SK-N-SH treated with all-trans-retinoic acid at 6 μM for 48 hours (cell line): Measurements from ENCODE around the gene CTNND2.

Experiments
- ATAC-seq: fragments of 200-7000 bp; cut with Tn5 transposase; 3 replicates; pipeline ENCODE4 v1.9.1; 2020; ENCODE audit warnings: mild to moderate bottlenecking, moderate library complexity
- ARNTL ChIP-seq: fragments of 450-650 bp; formaldehyde crosslinking; IDR thresholded peaks from 2 replicates; pipeline ENCODE4 v1.5.0; 2020; ENCODE audit warnings: low read depth, mild to moderate bottlenecking, moderate library complexity, borderline replicate concordance
- BACH2 ChIP-seq: fragments of 250-450 bp; sonication (Bioruptor Pico); IDR thresholded peaks from 2 replicates; pipeline ENCODE4 v1.9.0; 2021; ENCODE audit warnings: mild to moderate bottlenecking, borderline replicate concordance
- CSDC2 ChIP-seq: fragments of 250-450 bp; sonication (Bioruptor Pico); IDR thresholded peaks from 2 replicates; pipeline ENCODE4 v1.5.0; 2020; ENCODE audit warnings: mild to moderate bottlenecking, moderate library complexity
- CSRNP3 ChIP-seq: fragments of 250-450 bp; sonication (Bioruptor Pico); IDR thresholded peaks from 2 replicates; pipeline ENCODE4 v1.5.1; 2021; ENCODE audit warnings: mild to moderate bottlenecking, moderate library complexity
- ESRRG ChIP-seq: fragments of 250-450 bp; sonication (Bioruptor Pico); IDR thresholded peaks from 2 replicates; pipeline ENCODE4 v1.6.1; 2021; ENCODE audit warnings: mild to moderate bottlenecking
- GLIS3 ChIP-seq: fragments of 250-450 bp; sonication (Bioruptor Pico); IDR thresholded peaks from 2 replicates; pipeline ENCODE4 v1.5.0; 2020; ENCODE audit warnings: mild to moderate bottlenecking, moderate library complexity
- ISL1 ChIP-seq: fragments of 250-450 bp; sonication (Bioruptor Pico); IDR thresholded peaks from 2 replicates; pipeline ENCODE4 v2.1.2; 2022; ENCODE audit warnings: mild to moderate bottlenecking, moderate library complexity
- OSR1 ChIP-seq: fragments of 250-450 bp; sonication (Bioruptor Pico); IDR thresholded peaks from 2 replicates; pipeline ENCODE4 v1.8.0; 2022; ENCODE audit warnings: moderate library complexity, mild to moderate bottlenecking, inconsistent platforms
- PATZ1 ChIP-seq: fragments of 250-450 bp; sonication (Bioruptor Pico); IDR thresholded peaks from 2 replicates; pipeline ENCODE4 v1.8.0; 2020; ENCODE audit warnings: mild to moderate bottlenecking, moderate library complexity, borderline replicate concordance
- POU6F1 ChIP-seq: fragments of 250-450 bp; sonication (Bioruptor Pico); IDR thresholded peaks from 2 replicates; pipeline ENCODE4 v1.8.0; 2021; ENCODE audit warnings: low read depth, mild to moderate bottlenecking, moderate library complexity, borderline replicate concordance
- PPARA ChIP-seq: fragments of 250-450 bp; sonication (Bioruptor Pico); IDR thresholded peaks from 2 replicates; pipeline ENCODE4 v1.5.0; 2020; ENCODE audit warnings: mild to moderate bottlenecking, borderline replicate concordance
- RARB ChIP-seq: fragments of 250-450 bp; sonication (Bioruptor Pico); IDR thresholded peaks from 2 replicates; pipeline ENCODE4 v1.8.0; 2021; ENCODE audit warnings: mild to moderate bottlenecking, moderate library complexity
- SNAI2 ChIP-seq: fragments of 250-450 bp; sonication (Bioruptor Pico); IDR thresholded peaks from 2 replicates; pipeline ENCODE4 v1.5.0; 2020; ENCODE audit warnings: mild to moderate bottlenecking, moderate library complexity
- TCF4 ChIP-seq: fragments of 250-450 bp; sonication (Bioruptor Pico); IDR thresholded peaks from 2 replicates; pipeline ENCODE4 v1.8.0; 2021; ENCODE audit warnings: mild to moderate bottlenecking, moderate library complexity, borderline replicate concordance
- TOX ChIP-seq: fragments of 250-450 bp; sonication (Bioruptor Pico); IDR thresholded peaks from 2 replicates; pipeline ENCODE4 v1.8.0; 2021; ENCODE audit warnings: mild to moderate bottlenecking, moderate library complexity, borderline replicate concordance
- TSHZ2 ChIP-seq: fragments of 250-450 bp; sonication (Bioruptor Pico); IDR thresholded peaks from 2 replicates; pipeline ENCODE4 v1.5.0; 2020; ENCODE audit warnings: mild to moderate bottlenecking, moderate library complexity
- ZC3H10 ChIP-seq: fragments of 250-450 bp; sonication (Bioruptor Pico); IDR thresholded peaks from 2 replicates; pipeline ENCODE4 v1.5.1; 2021; ENCODE audit warnings: mild to moderate bottlenecking, moderate library complexity
- ZFP3 ChIP-seq: fragments of 250-450 bp; sonication (Bioruptor Pico); IDR thresholded peaks from 2 replicates; pipeline ENCODE4 v1.5.0; 2020; ENCODE audit warnings: mild to moderate bottlenecking, moderate library complexity
- ZNF70 ChIP-seq: fragments of 450-650 bp; formaldehyde crosslinking; IDR thresholded peaks from 2 replicates; pipeline ENCODE4 v1.5.0; 2020; ENCODE audit warnings: mild to moderate bottlenecking, moderate library complexity
- ZNF8 ChIP-seq: fragments of 450-650 bp; formaldehyde crosslinking; IDR thresholded peaks from 2 replicates; pipeline ENCODE4 v1.5.0; 2020; ENCODE audit warnings: mild to moderate bottlenecking, moderate library complexity

Gene CTNND2

GRCh38 chr5:11467588-11467987 is 436.7 kb downstream of the CTNND2 start:
- no peak for ATAC-seq
- TF ChIP-seq TOX (CRISPR knock-in tag) (no peak), ZFP3 (CRISPR knock-in tag) (no peak), PATZ1 (CRISPR knock-in tag) (no peak), GLIS3 (CRISPR knock-in tag) (no peak), BACH2 (CRISPR knock-in tag) (no peak), ZNF70 (CRISPR knock-in tag) (no peak), PPARA (CRISPR knock-in tag) (no peak), ZNF8 (CRISPR knock-in tag) (no peak), POU6F1 (CRISPR knock-in tag) (no peak), TCF4 (CRISPR knock-in tag) (no peak), SNAI2 (no peak), ISL1 (CRISPR knock-in tag) (no peak)

- TF ChIP-seq OSR1 (CRISPR knock-in tag) (no peak), RARB (no peak), ESRRG (no peak), ZFP3 (CRISPR knock-in tag) (no peak), ZNF70 (CRISPR knock-in tag) (no peak), ARNTL (no peak), ISL1 (CRISPR knock-in tag) (no peak), SNAI2 (no peak), CSDC2 (no peak), ZC3H10 (CRISPR knock-in tag) (no peak), GLIS3 (CRISPR knock-in tag) (no peak), PPARA (CRISPR knock-in tag) (no peak), POU6F1 (CRISPR knock-in tag) (no peak)
- no peak for ATAC-seq
These were observed 444.5 kb downstream of the CTNND2 start for GRCh38 chr5:11459716-11460115.

- no peak for TF ChIP-seq ZFP3 (CRISPR knock-in tag)
- no peak for TF ChIP-seq SNAI2
- no peak for TF ChIP-seq RARB
- TF ChIP-seq TSHZ2 (CRISPR knock-in tag): no peak
- no peak for TF ChIP-seq CSRNP3
- TF ChIP-seq ZC3H10 (CRISPR knock-in tag): no peak
- no peak for TF ChIP-seq TOX (CRISPR knock-in tag)
- no peak for TF ChIP-seq ARNTL
- no peak for TF ChIP-seq GLIS3 (CRISPR knock-in tag)
- TF ChIP-seq, all 23 proteins: peak for 0
- no peak for ATAC-seq
These were observed 448.7 kb downstream of the CTNND2 start for GRCh38 chr5:11455505-11455904.
